GM12878 (cell line): ENCODE data around the gene C5orf34. TPM values are rescaled to one million over a fixed set of nuclear protein-coding genes. Genes with fewer than 3 reads are reported as not detected.
A peak's percentile ranks its signal among the peaks of the same experiment; 100 is the strongest.
"Not testable (repeated sequence)": the region's sequence is repeated elsewhere in the genome, so short reads cannot be mapped to it uniquely, and the experiment has no call there.

ENCODE experiments used
- ATAC-seq: fragments of 200-7000 bp; cut with Tn5 transposase; 3 replicates; pipeline ENCODE4 v1.9.1; 2020; ENCODE audit warnings: mild to moderate bottlenecking, moderate library complexity
- BruUV-seq: library from RNA; stranded (reverse); fragments of 400-500 nt; replicated peaks from 2 replicates; lab custom pipeline; 2021; lab: Mats Ljungman, UMichigan
- CTCF ChIA-PET: fragments of 300-600 bp; sonication (Branson Sonifier 250); formaldehyde crosslinking; extraction: SDS; loops from one replicate; lab custom pipeline; 2021; ENCODE audit warnings: inconsistent platforms; lab: Yijun Ruan, JAX
- POLR2A ChIA-PET: fragments of 350-600 bp; formaldehyde crosslinking; extraction: SDS; loops from one replicate; lab custom pipeline; 2021; ENCODE audit warnings: inconsistent platforms; lab: Charles Lee
- RAD21 ChIA-PET: fragments of 300-600 bp; sonication (Branson Sonifier 250); formaldehyde crosslinking; loops from one replicate; lab custom pipeline; 2023; ENCODE audit warnings: antibody characterized with exemption; ENCODE audit not compliant: unreplicated experiment; lab: Charles Lee
- SMC1A ChIA-PET: fragments of 300-600 bp; sonication (Branson Sonifier 250); formaldehyde crosslinking; loops from one replicate; lab custom pipeline; 2023; ENCODE audit not compliant: unreplicated experiment, uncharacterized antibody; lab: Charles Lee
- DNase-seq: peaks from one replicate; pipeline ENCODE4 v3.0.0-alpha.2; 2011; ENCODE audit warnings: low read depth, low spot score
- FAIRE-seq: peaks from 3 replicates; lab custom pipeline; 2011; peaks lifted over from hg19 to GRCh38; lab: Jason Lieb, UNC
- H2AFZ ChIP-seq: 2 replicates; pipeline ENCODE4 v1.6.0; 2011; ENCODE audit warnings: low read depth, low read length, control low read depth; ENCODE audit not compliant: control insufficient read depth
- H3K27ac ChIP-seq: 2 replicates; pipeline ENCODE4 v1.5.1; 2011; ENCODE audit warnings: control low read depth; ENCODE audit not compliant: control insufficient read depth, insufficient read depth
- H3K27me3 ChIP-seq, 2 experiments: replicated peaks in 1 of 2; 2 replicates each; pipeline versions ENCODE4 v1.6.0 to v1.6.1; 2011; ENCODE audit warnings: low read length in 1 of 2; ENCODE audit not compliant: control insufficient read depth in 2 of 2, insufficient read depth in 2 of 2
- H3K36me3 ChIP-seq, 2 experiments: 2 replicates each; pipeline ENCODE4 v1.5.1; 2011; ENCODE audit warnings: low read length in 1 of 2; ENCODE audit not compliant: control insufficient read depth in 2 of 2, insufficient read depth in 2 of 2
- H3K4me1 ChIP-seq: 2 replicates; pipeline ENCODE4 v1.6.1; 2011; ENCODE audit warnings: mild to moderate bottlenecking, low read length, moderate library complexity, mixed read lengths; ENCODE audit not compliant: control insufficient read depth, insufficient read depth
- H3K4me2 ChIP-seq: 2 replicates; pipeline ENCODE4 v1.6.0; 2011; ENCODE audit warnings: control low read depth; ENCODE audit not compliant: control insufficient read depth, insufficient read depth
- H3K4me3 ChIP-seq: fragments of 200-600 bp; sonication (generic); 2 replicates; pipeline ENCODE4 v1.5.1; 2016
- H3K79me2 ChIP-seq: 2 replicates; pipeline ENCODE4 v1.6.0; 2011; ENCODE audit warnings: low read length; ENCODE audit not compliant: control insufficient read depth, insufficient read depth
- H3K9ac ChIP-seq: 2 replicates; pipeline ENCODE4 v1.8.0; 2011; ENCODE audit warnings: low read length, control low read depth, mixed read lengths; ENCODE audit not compliant: control insufficient read depth, insufficient read depth
- H3K9me3 ChIP-seq: replicated peaks from 3 replicates; pipeline ENCODE4 v1.5.1; 2011; ENCODE audit warnings: mild to moderate bottlenecking, low read length; ENCODE audit not compliant: control insufficient read depth, insufficient read depth
- H4K20me1 ChIP-seq: 2 replicates; pipeline ENCODE4 v1.6.0; 2011; ENCODE audit not compliant: control insufficient read depth, insufficient read depth
- BHLHE40 ChIP-seq, 2 experiments: fragments of 450-650 bp in 1 of 2; IDR thresholded peaks; 2 replicates each; pipeline ENCODE4 v1.6.1; 2011 to 2017; ENCODE audit warnings: low read depth in 2 of 2, borderline replicate concordance in 1 of 2, improper control_type of control experiment in 1 of 2, low read length in 1 of 2, mild to moderate bottlenecking in 1 of 2
- BMI1 ChIP-seq: fragments of 450-650 bp; IDR thresholded peaks from 2 replicates; pipeline ENCODE4 v1.6.1; 2016; ENCODE audit warnings: mild to moderate bottlenecking, moderate library complexity, borderline replicate concordance
- SPI1 ChIP-seq: IDR thresholded peaks from 2 replicates; pipeline ENCODE4 v1.6.1; 2011; ENCODE audit warnings: low read depth, mild to moderate bottlenecking, low read length, moderate library complexity, borderline replicate concordance; ENCODE audit not compliant: insufficient read depth
- WGBS: methylation state at CpG from one replicate; pipeline ENCODE4 v1.1.6; 2016; ENCODE audit warnings: low lambda C conversion rate; ENCODE audit not compliant: insufficient replicate concordance, insufficient coverage; ENCODE audit errors: missing lambda C conversion rate; 5-methylcytosine and 5-hydroxymethylcytosine counted together
- in situ Hi-C: fragments of 300-500 bp; cut with MboI; formaldehyde crosslinking; loops from 9 replicates; pipeline ENCODE4 v1.14.3; 2018; ENCODE audit warnings: mixed read lengths
- intact Hi-C: fragments of 100-400 bp; cut with micrococcal nuclease; formaldehyde crosslinking; loops from one replicate; pipeline ENCODE4 v1.14.2; 2022; ENCODE audit not compliant: unreplicated experiment
- polyA plus RNA-seq, 11 experiments: library from polyadenylated mRNA; depleted of rRNA in 4 of 11; unstranded in 6 of 11; stranded (reverse) in 5 of 11; fragments of >200 nt; fragmentation: Nextera tagmentation in 4 of 11; fragmentation: Illumina TruSeq in 1 of 11; extraction: Ambion mirVana in 4 of 11; extraction: Trizol in 1 of 11; gene quantifications; 1 replicate in 1 of 11; 2 replicates in 10 of 11; pipeline versions ENCODE4 v1.2.1 to v1.2.3, GENCODE V29; 2011 to 2016; ENCODE audit warnings: inconsistent platforms in 2 of 11, missing spikeins in 2 of 11, low read depth in 1 of 11
- total RNA-seq, 4 experiments: library from RNA; depleted of rRNA in 3 of 4; stranded (reverse); fragments of >200 nt in 3 of 4; fragmentation: Illumina TruSeq in 1 of 4; extraction: Trizol in 1 of 4; gene quantifications; 2 replicates each; pipeline versions ENCODE4 v1.2.1 to v1.2.3, GENCODE V29; 2013 to 2021

The C5orf34 gene
- total and polyA plus RNA-seq, 10 of the 15 experiments (the other 5 are each of a cell fraction or from before 2014, with no cell fraction given) = 6.1 to 15.1 (median 10.0) TPM

GRCh38 chr5:43551731-43552130, 36.8 kb upstream of the C5orf34 start:
- RAD21 ChIA-PET = no interaction called here
- Histone ChIP-seq H3K9me3 (no peaks in the 10 kb centered on the region), H3K27me3 (no peaks in the 10 kb centered on the region), H3K79me2 (peaks cover 67% of the 10 kb centered on the region)
- no peak for TF ChIP-seq BMI1
- TF ChIP-seq, all 136 proteins: peak for 0
- no peaks in the 10 kb centered on the region for H4K20me1 ChIP-seq
- no peak overlapping the region for H3K27ac ChIP-seq
- peaks cover 5% of the 10 kb centered on the region; the same call in 1 of the 2 replicates for H3K4me1 ChIP-seq
- SMC1A ChIA-PET = interaction anchor here (1.2 to 1.4 kb wide), 2 partner anchors 8 to 48 kb away, joined by 3 to 5 read pairs; no protein-coding TSS in a partner anchor
- H3K36me3 ChIP-seq = peaks cover 2 to 16% of the 10 kb centered on the region in 2 experiments
- DNase-seq (no peak), ATAC-seq (no peak), FAIRE-seq (no peak)
- 100% methylated on average over 2 of the region's 2 CpGs for WGBS
- CTCF ChIA-PET = interaction anchor here (0.5 to 4.3 kb wide), 5 partner anchors 66 to 976 kb away, joined by 3 to 25 read pairs (median 4); no protein-coding TSS in a partner anchor
- POLR2A ChIA-PET = interaction anchor here (0.6 to 0.7 kb wide), 2 partner anchors 79 to 1642 kb away, joined by 4 read pairs; no protein-coding TSS in a partner anchor
- intact Hi-C loops = loop anchor here (10.0 kb wide), 1 partner anchor 557 kb away; no protein-coding TSS in a partner anchor
- BruUV-seq = no TSS peak
- peak overlapping the region; percentile 37; the same call in 1 of the 2 replicates for H3K4me3 ChIP-seq
- H2AFZ ChIP-seq = no peak overlapping the region
- H3K4me2 ChIP-seq = no peak overlapping the region
- in situ Hi-C loops = no loop called here
- H3K9ac ChIP-seq = no peak overlapping the region

- POLR2A ChIA-PET, H2AFZ ChIP-seq, H3K4me3 ChIP-seq, ATAC-seq, H3K27ac ChIP-seq, in situ Hi-C loops, intact Hi-C loops, H4K20me1 ChIP-seq, DNase-seq, H3K9me3 ChIP-seq, BruUV-seq, H3K4me2 ChIP-seq, H3K27me3 ChIP-seq, FAIRE-seq, H3K4me1 ChIP-seq, H3K9ac ChIP-seq: not testable (repeated sequence)
- ChIA-PET SMC1A (interaction anchor here (1.9 kb wide), 1 partner anchor 7 kb away, joined by 4 read pairs; no protein-coding TSS in a partner anchor), RAD21 (interaction anchor here (1.6 kb wide), 1 partner anchor 54 kb away, joined by 5 read pairs; the partner anchor contains the start of gene NNT), CTCF (interaction anchor here (1.6 to 1.7 kb wide), 2 partner anchors 10 to 60 kb away, joined by 4 read pairs; no protein-coding TSS in a partner anchor)
- WGBS = 90% methylated on average over 8 of the region's 8 CpGs
- peaks cover 42% of the 10 kb centered on the region for H3K79me2 ChIP-seq
- TF ChIP-seq SPI1 (peak; percentile 4; the same call in 1 of the 2 replicates), BHLHE40 (IDR thresholded peaks at IDR 0.05; ENCODE audit: borderline replicate concordance in 1 of 2, low read depth in 2 of 2, low read length in 1 of 2) (peak in 1 of 2 experiments; percentile 26; a peak in 1 of 4 replicates)
- H3K36me3 ChIP-seq = peaks cover 3 to 16% of the 10 kb centered on the region in 2 experiments
Observed at GRCh38 chr5:43549272-43549671, 34.3 kb upstream of the C5orf34 start.
